ENCODE results near the gene FXYD1.

DNA sequence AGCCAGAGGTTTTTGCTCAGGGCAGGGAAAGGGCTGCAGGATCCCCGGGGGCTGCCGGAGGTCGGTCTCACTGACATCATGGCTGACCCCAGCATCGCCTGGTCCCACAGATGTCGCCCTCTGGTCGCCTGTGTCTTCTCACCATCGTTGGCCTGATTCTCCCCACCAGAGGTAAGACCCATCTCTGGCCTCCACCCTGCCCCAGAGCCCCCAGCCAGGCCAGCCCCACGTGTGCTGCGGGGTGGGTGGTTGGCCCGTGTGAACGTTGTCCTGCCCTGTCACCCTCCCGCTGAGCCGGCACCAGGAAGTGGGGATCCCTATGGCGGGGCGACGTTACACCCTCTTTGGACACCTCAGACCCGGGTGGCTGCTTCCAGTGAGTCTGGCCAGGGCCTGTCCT is 16.8 kb downstream of the FXYD1 start:
- TF ChIP-seq TCF12 (IDR thresholded peaks at IDR 0.05; ENCODE audit: low read depth) (no peak), TEAD4 (IDR thresholded peaks at IDR 0.05) (no peak)
